Stimulated activated CD4-positive, alpha-beta T cell treated with anti-CD3 and anti-CD28 coated beads, Interleukin-1b, Interleukin-23, amount 100 ng/mL, for 1 hour (primary cell): ENCODE measurements around the gene PGBD5.

Experiments
- DNase-seq, 2 donors: peaks; one replicate each; pipeline ENCODE4 v3.0.0-alpha.2; 2020; ENCODE audit warnings: low read depth in 2 of 2

The PGBD5 gene

DNA sequence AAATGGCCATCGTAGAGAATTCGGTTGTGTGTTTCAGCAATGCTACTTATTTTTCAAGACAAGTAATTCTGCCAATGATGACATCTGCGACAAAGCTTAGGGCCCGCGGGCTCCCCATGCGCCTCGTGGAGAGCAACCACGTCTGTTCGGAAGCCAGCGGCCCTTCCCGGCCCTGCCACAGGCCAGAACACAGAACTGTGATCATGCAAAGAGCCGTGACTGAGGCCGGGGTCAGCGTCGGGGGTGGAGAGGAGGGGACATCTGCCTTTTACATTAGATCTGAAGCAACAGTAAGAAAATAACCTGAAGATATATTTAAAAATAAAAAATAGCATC lies 103.7 kb downstream of the PGBD5 start:
- no peak for DNase-seq

DNA sequence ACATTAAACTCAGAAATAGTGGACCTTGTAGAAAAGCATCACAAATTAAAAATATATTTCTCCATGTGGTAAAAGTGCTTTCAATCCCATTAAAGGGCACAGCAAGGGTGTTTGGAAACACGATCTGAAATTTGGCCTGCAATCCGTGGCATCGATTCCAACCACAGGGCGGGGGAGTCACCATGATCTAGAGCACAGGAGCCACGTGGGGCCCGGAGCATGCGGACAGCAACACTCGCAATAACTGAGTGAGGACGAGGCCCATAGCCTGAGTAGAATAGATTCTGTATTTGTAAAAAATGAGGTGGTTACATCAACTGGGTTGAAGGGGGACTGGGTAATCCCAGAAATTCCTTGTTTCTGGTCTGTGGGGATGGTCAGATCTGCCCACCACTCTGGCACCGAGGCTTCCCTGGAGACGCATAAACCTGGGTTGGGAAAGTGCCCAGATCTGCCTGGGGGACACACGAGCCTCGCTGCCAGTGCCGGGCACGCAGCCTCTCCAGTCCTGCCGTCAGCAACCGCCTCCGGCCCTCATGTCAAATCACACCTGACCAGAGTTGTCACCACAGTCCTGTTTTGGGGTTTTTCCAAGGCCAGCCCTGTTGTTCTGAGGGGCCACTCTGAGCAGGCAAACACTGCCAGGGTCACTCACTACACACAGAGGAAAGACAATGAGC lies 104.3 kb downstream of the PGBD5 start:
- no peak for DNase-seq

DNA sequence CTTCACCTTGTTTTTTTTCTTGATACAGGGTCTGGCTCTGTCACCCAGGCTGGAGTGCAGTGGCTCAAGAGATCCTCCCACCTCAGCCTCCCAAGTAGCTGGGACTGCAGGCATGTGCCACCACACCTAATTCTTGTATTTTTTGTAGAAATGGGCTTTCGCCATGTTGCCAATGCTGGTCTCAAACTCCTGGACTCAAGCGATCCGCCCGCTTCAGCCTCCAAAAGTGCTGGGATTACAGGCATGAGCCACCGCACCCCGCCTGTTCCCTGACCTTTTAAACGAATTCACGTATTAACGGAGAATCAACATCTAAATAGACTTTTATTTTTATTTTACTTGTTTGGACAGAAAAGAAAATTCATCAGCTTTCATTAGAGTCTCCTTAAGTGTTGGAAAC lies 104.8 kb downstream of the PGBD5 start:
- DNase-seq, result no peak

DNA sequence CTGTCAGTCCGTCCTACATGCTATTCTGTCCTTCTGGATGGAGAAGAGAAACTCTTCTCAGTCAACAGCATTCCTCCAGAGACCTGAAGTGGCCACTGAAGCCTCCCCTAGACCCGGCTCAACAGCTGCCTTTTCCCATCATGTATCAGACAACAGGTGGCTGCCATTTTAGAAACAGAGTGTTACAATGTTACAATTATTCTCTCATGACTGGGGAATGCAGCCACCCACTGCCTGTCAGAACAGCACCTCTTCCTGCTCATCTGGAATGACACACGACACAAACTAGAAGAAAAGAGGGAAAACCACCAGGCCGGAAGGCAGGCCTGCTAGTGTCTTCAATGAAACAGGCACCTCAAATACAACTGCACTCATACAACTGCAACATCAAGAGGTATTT lies 105.3 kb downstream of the PGBD5 start:
- no peak for DNase-seq

DNA sequence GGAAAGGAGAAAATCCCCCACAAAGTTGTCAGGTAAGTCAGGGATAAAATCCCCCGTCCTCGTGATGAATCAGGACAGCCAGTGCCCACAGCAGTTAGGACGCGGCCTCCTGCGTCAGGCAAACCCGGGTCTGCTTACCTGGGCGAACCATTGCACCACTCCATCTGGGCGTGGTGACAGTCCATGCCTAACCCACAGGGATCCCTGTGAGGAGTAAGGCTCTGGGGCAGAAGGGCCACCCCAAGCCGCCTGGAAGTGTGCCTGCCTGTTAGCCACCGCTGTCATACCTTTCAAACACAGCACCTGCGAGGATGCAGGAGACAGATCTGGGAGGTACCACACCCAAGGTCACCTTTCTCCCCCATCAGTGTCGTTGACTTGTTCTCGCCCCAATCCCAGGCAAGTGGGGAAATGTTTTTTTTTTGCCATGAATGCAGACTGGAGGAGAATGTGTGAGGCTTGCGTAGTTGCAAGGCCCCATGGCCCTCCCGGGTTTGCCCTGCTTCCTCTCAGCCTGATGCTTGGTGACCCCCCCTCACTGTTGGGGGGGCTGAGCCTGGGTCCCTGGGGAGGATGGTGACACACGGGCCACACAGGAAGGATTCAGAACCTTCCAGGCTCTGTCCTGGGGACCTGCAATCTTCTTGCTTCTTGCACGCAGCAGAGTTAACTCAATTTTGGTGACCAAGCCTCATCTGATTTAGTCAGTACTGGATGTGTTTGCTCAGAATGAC lies 107.0 kb downstream of the PGBD5 start:
- no peak for DNase-seq

DNA sequence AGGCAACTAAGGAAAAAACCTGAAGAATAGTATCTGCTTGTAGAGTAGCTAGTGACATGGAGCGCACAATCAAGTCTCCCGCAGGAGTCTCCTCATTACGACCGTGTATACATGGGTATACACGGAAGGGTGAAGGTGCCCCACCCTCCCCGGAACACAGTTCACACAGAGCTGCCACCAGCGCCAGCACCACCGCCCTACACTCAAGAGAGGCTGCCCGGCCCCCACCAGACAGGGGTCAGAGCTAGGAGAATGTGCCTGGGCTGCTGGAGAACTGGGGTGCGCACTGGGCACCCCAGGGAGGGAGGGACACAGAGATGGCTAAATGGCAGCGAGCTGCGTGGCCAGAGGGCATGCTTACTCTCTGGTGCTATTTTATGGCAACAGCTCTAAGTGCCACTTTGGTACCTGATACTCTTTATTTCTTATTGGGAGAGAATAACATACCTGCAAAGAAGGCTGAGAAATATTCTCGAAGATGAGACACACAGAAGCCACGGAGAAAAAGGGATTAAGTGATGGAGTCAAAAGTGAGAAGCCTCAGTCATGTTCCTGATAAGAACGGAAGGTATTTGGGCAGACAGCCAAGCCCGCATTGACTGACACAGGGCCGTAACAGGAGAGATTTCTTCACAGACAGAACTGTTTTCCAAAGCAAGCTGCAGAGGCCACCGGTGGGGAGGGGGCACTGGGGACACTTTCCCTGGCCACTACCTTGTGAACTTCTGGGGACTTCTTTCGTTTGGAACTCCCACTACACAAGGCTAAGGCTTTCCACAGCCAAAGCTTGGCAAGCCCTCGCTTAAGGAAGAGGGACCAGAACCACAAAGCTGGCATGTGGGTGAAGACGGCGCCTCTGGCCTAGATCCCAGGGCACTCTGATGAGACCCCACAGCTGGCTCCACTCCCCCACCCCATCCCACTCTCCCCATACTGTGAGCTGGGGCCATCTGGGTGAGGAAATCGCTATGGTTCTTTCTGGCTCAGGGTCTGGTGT lies 108.0 kb downstream of the PGBD5 start:
- no peak for DNase-seq

DNA sequence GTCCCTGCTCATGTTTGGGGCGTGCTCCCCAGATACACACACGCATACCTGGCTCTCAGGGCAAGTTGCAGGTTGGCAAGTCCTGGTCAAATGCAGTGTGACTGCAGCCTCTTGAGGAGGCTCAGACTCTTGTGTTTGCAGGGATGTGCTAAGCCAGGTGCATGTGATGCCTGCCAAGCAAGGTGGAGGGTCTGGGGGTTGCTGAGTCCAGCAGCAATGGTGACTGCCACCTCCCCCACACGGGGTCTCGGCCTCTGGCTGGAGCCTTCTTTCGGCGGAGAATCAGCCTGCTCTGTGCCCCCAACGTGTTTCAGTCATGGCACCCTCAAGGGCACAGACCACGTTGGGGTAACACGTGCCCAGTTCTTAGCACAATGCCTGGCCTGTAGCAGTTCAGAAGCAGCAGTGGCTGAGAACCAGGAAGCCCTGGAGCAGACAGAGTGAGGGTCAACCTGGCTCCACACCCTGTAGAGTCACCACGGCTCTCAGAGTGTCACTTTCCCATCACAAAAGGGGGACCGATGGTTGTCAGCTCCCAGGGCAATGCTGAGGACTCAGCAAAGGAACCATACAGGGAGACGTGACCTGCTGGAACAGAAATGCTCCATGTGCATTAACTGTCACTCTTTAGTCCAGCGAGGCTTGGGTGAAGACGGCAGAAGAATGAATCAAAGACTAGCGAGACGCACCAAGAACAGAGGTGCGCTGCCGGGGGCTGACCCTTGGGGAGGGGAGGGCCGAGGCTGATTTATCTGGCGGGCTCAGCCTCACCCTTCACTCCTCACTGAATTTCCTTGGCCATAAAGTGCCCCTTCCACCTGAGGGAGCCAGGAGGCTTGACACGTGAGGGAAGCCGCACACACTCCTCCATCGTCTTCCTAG lies 109.0 kb downstream of the PGBD5 start:
- no peak for DNase-seq

DNA sequence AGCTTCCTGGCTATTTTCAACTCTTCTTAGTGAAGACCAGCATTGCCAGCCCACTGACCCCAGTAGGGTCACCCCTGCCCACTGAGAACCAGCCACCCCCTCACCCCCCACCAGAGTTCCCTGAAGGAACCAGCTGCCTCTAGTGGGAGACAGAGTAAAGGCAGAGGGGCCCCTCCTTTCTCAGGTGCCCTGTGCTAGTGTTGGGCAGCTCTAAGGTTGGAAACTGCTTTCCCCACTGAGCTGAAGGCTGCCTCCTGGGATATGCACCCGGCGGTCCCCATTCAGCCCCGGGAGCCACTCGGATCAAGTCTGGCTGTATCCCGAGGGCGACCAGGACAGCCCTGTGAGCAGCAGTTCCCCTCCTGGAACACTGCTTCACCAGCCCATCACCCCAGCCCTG lies 111.0 kb downstream of the PGBD5 start:
- no peak for DNase-seq

DNA sequence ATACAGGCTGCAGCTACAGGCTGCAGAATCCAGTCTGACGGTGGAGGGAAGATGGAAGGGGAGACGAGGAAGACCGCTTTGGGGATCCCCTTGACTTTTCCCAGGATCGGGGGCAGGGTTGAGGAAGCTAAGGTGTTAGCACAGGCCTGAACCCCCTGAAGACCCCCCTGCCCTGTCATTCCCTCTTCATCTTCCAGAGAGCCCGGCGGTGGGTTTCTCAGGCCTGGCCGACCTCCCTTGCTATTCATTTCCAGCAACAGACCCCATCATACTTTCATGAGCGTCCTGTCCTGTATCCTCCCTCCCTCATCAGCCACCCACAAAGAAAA lies 112.0 kb downstream of the PGBD5 start:
- no peak for DNase-seq

DNA sequence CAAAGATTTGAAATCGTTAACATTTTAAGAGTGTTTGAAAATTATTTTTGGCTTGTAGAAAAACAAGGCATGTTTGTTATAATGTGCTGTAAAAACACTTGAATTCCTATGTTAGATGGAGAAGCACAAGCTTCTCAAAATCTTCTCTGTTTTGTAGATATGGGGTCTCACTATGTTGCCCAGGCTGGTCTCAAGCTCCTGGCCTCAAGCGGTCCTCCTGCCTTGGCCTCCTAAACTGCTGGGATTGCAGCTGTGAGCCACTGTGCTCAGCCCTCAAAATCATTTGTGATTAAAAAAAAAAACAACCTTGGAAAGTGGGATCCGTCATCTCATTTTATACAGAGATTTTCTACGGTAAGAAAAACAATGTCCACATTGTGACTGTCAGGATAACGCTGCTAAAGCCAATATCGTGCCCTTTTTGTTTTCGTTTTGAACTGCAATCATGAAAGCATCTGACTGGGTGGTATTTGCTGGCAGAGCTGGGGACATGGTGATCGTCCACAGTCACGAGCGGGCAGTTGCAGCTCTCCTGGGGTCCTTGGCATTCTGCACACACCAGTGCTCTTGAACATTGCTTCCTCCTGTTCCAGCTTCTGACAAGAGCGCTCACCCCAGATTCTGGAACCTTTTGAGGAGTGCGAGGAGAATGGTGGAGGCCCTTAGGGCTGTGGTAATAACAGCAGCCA lies 112.5 kb downstream of the PGBD5 start:
- no peak for DNase-seq

DNA sequence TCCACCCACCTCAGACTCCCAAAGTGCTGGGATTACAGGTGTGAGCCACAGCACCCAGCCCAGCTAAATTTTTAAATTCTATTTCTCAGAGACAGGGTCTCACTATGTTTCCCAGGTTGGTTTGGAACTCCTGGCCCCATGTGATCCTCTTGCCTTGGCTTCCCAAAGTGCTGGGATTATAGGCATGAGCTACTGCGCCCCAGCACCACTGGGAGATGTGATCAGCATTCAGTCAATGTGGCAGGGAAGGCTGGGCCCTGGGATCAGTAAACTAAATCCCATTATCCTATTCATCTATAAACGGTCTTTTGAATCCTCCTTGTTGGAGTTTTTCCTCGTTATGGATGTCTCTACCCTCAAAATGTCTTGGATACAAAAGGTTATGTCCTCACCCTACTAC lies 113.5 kb downstream of the PGBD5 start:
- no peak for DNase-seq

DNA sequence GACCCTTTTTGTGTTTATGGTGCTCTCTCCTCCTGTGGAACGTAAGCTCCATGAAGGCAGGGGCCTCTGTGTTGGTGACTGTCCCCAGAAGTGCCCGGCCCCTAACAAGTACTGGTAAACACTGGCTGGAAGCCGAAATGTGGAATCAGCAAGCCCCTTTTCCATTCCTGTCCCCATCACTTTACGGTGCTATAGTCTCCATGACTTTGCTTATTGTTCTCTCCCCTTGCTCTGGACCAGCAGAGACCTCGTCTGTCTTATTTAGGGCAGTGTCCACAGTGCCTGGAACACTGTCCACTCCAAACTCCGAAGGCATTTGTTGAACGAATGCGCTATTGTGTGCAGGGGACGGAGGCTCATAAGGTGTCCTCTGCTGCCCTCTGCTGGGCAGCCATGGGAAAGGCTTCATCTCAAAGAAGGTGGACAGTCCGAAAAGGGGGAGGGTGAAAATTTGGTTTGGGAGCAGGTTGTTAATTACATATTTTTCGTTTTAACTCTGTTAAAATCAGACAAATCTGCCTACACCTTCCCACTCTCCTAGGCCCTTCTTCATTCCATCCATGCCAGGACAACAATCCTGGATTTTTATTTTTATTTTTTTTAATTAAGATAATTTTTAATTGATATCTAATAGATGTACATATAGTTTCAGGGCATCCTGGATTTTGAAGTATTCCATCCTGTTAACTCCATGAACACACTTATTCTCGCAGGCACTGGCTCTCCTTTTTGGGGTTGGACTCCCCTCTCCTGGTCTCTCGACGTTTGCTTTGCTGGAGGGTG lies 115.6 kb downstream of the PGBD5 start:
- peak; percentile 10 to 42 for DNase-seq

DNA sequence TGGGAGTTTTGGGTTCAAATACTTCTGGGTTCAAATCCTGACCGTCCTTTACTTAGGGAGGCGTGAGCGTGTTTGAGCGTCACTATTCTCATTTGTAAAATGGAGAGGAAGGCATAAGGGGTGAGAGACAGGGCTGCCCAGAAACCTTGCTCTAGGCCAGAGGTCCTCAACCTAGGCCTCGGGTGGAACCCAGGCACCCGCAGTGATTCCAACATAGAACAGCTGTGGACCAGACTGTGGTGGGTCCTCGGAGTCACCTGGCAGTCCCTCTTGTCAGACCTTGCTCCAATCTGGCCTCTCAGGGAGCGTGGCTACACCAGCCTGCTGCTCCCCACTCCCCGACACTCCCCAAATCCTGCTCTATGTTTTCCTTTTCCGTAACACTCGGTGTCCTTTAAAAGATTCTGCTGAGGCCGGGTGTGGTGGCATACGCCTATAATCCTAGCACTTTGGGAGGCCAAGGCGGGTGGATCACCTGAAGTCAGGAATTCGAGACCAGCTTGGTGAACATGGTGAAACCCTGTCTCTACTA lies 116.4 kb downstream of the PGBD5 start:
- no peak for DNase-seq

DNA sequence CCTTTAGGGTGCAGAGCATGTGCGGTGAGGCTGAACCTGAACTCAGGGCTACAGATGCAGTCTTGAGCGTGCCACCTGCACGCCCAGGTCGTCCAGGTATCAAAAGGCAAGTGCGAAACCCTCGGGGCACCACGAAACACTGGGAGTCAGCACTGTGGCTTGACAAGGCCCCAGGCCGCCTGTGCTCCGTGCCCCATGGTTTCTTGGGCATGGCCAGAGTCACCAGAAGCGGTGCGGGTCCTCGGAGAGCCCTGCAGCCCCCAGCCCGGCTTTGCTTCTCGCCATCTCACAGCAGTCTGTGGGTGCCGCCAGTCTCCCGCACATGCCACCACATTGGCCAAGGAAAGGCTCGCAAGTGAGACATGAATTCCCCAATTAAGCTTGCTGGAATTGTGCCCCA lies 117.3 kb downstream of the PGBD5 start:
- no peak for DNase-seq

DNA sequence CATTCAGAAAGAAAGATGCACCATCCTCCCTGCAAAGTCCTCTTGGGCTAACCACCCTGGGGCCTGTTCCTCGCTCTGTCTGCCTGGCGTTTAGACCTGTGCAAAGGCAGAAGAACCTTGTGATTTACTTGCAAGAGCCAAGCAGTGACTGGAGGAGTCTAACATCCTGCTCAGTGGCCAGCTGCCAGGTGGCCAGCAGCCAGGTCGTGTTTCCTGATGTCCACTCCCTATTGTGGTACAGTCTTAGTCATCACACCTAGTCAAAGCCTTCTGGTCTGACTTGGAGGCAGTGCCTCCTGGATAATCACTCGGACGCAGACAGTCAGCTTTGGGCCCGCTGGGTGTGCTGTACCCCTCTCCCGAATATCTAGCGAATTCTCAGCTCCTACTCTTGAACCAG lies 118.1 kb downstream of the PGBD5 start:
- no peak for DNase-seq

DNA sequence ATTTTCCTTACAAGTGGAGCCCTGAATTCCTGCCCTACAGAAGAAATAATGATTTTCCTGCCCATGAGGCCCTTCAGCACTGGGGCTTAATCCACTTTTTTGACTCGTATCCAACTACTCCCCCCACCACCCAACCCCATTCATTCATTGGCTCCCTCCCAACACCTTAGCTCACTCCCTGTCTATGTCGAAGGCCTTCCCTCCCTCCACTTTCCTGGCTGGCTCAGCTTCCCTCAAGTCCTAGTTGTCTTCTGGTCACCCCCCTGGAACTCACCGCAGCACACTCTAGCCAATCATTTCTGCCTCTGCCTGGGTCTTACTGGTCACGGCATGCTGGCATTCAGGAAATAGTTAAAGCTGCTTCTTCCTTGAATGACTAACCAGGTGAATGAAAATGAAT lies 118.9 kb downstream of the PGBD5 start:
- DNase-seq, result no peak

DNA sequence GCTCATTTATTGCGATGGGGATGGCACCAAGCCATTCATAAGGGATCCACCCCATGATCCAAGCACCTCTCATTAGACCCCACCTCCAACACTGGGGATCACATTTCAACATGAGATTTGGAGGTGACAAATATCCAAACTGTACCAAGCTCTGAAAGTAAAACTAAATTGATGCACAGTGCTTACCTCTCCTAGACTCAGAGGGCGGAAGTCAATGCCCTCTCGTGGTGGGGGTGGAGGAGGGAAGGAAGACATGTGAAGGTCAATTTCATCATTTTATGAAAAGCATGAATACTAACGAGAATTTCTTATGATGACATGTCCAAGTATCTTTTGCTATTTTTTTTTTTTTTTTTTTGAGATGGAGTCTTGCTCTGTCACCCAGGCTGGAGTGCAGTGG lies 120.0 kb downstream of the PGBD5 start:
- DNase-seq, result no peak

DNA sequence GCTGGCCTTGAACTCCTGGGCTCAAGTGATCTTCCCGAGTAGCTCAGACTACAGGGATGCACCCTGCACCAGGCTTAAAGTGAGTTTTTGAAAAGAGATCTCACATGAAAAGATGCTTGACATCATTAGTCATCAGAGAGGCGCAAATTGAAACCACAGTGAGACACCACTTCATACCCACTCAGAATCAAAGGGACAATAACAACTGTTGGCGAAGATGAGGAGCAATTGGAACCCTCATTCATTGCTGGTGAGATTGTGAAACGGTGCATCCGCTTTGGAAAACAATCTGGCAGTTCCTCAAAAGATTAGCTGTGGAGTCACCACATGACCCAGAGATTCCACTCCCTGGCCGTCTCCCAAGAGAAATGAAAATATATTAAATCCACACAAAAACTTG lies 122.3 kb downstream of the PGBD5 start:
- no peak for DNase-seq

DNA sequence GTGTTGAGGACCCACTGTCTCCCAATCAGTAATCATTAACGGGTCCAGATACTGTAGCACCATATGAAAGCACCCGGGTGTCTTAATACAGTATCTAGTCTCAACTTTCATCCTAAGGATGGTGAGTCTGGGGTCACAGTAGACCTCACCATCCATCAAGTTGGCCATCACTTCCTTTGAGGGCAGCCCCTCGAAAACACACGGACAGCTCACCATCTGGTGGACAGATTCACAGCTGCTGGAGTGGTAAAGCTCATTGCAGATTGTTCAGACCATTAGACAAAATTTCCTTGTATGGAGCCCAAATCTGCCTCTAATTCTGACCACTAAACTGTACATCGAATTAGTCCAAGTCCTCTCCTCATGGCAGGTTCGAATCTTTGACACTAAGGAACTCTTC lies 123.1 kb downstream of the PGBD5 start:
- DNase-seq, result no peak

DNA sequence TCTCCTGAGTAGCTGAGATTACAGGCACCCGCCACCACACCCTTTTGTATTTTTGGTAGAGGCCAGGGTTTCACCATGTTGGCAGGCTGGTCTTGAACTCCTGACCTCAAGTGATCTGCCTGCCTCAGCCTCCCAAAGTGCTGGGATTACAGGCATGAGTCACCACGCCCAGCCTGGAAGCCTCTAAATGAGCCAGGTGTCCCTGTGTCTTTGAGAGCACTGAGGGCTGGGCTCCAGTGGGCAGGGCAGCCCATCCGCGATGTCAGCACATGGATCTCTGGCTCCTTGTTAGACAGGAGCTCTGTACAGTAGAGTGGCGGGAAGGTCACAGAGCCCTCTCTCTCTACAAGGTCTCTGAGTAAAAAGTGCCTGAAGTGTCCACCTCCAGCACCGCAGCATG lies 124.3 kb downstream of the PGBD5 start:
- DNase-seq, result no peak
